Measurements from ENCODE around the gene SORBS2.

Gene SORBS2

GRCh38 chr4:185680617-185681016, 131.4 kb downstream of the SORBS2 start:
- peaks cover 3% of the 10 kb centered on the region; the same call in 1 of the 2 replicates for H3K36me3 ChIP-seq (ENCODE audit: insufficient read depth, low read depth, low read length)
- H3K9me3 ChIP-seq (ENCODE audit: insufficient read depth, low read depth, low read length), result no peaks in the 10 kb centered on the region
- no peak overlapping the region for H3K27ac ChIP-seq (ENCODE audit: low read length)
- H3K4me1 ChIP-seq (ENCODE audit: insufficient read depth, low read length), result no peaks in the 10 kb centered on the region
- H3K9ac ChIP-seq (ENCODE audit: low read depth, low read length), result no peak overlapping the region
- H3K4me3 ChIP-seq (ENCODE audit: low read length), result no peak overlapping the region
- H3K27me3 ChIP-seq (ENCODE audit: insufficient read depth, low read length), result no peaks in the 10 kb centered on the region

GRCh38 chr4:185679523-185679922, 132.5 kb downstream of the SORBS2 start:
- Histone ChIP-seq H3K9ac (ENCODE audit: low read depth, low read length) (no peak overlapping the region), H3K4me1 (ENCODE audit: insufficient read depth, low read length) (no peaks in the 10 kb centered on the region), H3K9me3 (ENCODE audit: insufficient read depth, low read depth, low read length) (no peaks in the 10 kb centered on the region), H3K27me3 (ENCODE audit: insufficient read depth, low read length) (no peaks in the 10 kb centered on the region), H3K36me3 (ENCODE audit: insufficient read depth, low read depth, low read length) (peaks cover 3% of the 10 kb centered on the region; the same call in 1 of the 2 replicates), H3K4me3 (ENCODE audit: low read length) (no peak overlapping the region), H3K27ac (ENCODE audit: low read length) (no peak overlapping the region)

DNA sequence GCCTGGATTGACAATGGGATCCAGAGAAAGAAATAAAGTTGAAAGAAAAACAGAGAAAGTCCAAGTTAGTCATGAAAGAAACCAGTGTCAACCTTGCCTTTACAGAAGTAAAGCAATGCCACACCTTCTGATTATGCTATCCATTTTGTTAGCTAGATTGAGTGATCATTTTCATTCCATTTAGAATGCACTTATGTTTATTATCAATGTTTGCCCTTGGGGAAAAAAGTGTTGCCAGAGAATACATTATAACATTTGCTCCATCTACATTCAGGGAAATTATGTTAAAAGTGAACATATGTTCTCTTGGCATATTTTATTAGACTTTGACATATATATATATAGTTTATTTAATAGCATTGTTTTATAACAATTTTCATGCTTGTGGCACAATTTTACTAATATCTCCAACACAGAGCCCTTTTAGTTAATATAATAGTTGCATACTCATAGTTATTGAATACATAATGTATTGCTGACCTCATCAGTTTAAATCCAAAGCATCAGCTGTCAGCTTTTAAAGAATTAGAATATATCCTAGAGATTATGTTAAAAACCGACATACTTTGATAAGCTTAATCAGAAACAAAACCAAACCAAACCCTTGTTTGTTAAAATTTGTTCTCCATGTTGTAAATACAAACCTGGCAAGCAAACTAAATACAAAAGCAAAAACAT, 134.2 kb downstream of the SORBS2 start:
- H3K27ac ChIP-seq (ENCODE audit: low read length), result no peak overlapping the region
- no peaks in the 10 kb centered on the region for H3K4me1 ChIP-seq (ENCODE audit: insufficient read depth, low read length)
- H3K9me3 ChIP-seq (ENCODE audit: insufficient read depth, low read depth, low read length), result no peaks in the 10 kb centered on the region

GRCh38 chr4:185672618-185673017, 139.4 kb downstream of the SORBS2 start:
- peaks cover 3% of the 10 kb centered on the region; the same call in 1 of the 2 replicates for H3K36me3 ChIP-seq (ENCODE audit: insufficient read depth, low read depth, low read length)
- no peak overlapping the region for H3K9ac ChIP-seq (ENCODE audit: low read depth, low read length)
- H3K4me1 ChIP-seq (ENCODE audit: insufficient read depth, low read length), result no peaks in the 10 kb centered on the region
- H3K9me3 ChIP-seq (ENCODE audit: insufficient read depth, low read depth, low read length), result no peaks in the 10 kb centered on the region
- no peaks in the 10 kb centered on the region for H3K27me3 ChIP-seq (ENCODE audit: insufficient read depth, low read length)
- no peak overlapping the region for H3K4me3 ChIP-seq (ENCODE audit: low read length)
- no peak overlapping the region for H3K27ac ChIP-seq (ENCODE audit: low read length)

More for the DNA sequence above, 134.2 kb downstream of the SORBS2 start:
- Histone ChIP-seq H3K27me3 (ENCODE audit: insufficient read depth, low read length) (no peaks in the 10 kb centered on the region), H3K4me3 (ENCODE audit: low read length) (no peak overlapping the region), H3K36me3 (ENCODE audit: insufficient read depth, low read depth, low read length) (peaks cover 3% of the 10 kb centered on the region; the same call in 1 of the 2 replicates), H3K9ac (ENCODE audit: low read depth, low read length) (no peak overlapping the region)

- H3K9ac ChIP-seq (ENCODE audit: low read depth, low read length), result no peak overlapping the region
- peaks cover 3% of the 10 kb centered on the region; the same call in 1 of the 2 replicates for H3K36me3 ChIP-seq (ENCODE audit: insufficient read depth, low read depth, low read length)
- no peaks in the 10 kb centered on the region for H3K4me1 ChIP-seq (ENCODE audit: insufficient read depth, low read length)
- no peak overlapping the region for H3K4me3 ChIP-seq (ENCODE audit: low read length)
- H3K27ac ChIP-seq (ENCODE audit: low read length), result no peak overlapping the region
- no peaks in the 10 kb centered on the region for H3K9me3 ChIP-seq (ENCODE audit: insufficient read depth, low read depth, low read length)
- no peaks in the 10 kb centered on the region for H3K27me3 ChIP-seq (ENCODE audit: insufficient read depth, low read length)
Observed at GRCh38 chr4:185672151-185672550, 139.8 kb downstream of the SORBS2 start.

DNA sequence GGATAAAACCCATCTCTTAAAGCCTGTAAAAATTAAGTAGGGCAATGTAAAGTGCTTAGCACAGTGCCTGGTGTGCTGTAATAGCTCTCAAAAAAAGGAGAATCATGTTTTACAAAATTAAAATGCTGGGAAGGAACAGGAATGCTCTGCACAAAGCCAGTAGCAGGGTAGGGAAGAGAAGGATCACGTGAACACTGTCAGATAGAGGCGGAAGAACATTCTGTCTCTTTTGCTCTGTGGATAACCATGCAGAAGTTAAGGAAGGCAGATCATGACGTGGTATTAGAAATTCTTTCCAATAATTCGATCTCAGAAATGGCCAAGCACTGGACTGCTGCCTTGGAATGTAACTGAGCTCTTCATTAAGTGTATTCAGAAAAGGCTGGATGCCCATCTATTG, 140.5 kb downstream of the SORBS2 start:
- H3K9me3 ChIP-seq (ENCODE audit: insufficient read depth, low read depth, low read length), result no peaks in the 10 kb centered on the region
- no peaks in the 10 kb centered on the region; the same call in 1 of the 2 replicates for H3K36me3 ChIP-seq (ENCODE audit: insufficient read depth, low read depth, low read length)
- no peaks in the 10 kb centered on the region for H3K27me3 ChIP-seq (ENCODE audit: insufficient read depth, low read length)
- no peak overlapping the region for H3K27ac ChIP-seq (ENCODE audit: low read length)
- H3K4me1 ChIP-seq (ENCODE audit: insufficient read depth, low read length), result no peaks in the 10 kb centered on the region
- H3K4me3 ChIP-seq (ENCODE audit: low read length), result no peak overlapping the region
- no peak overlapping the region for H3K9ac ChIP-seq (ENCODE audit: low read depth, low read length)

GRCh38 chr4:185671066-185671465, 140.9 kb downstream of the SORBS2 start:
- no peak overlapping the region for H3K9ac ChIP-seq (ENCODE audit: low read depth, low read length)
- no peaks in the 10 kb centered on the region for H3K4me1 ChIP-seq (ENCODE audit: insufficient read depth, low read length)
- no peak overlapping the region for H3K27ac ChIP-seq (ENCODE audit: low read length)
- H3K4me3 ChIP-seq (ENCODE audit: low read length), result no peak overlapping the region
- no peaks in the 10 kb centered on the region; the same call in 1 of the 2 replicates for H3K36me3 ChIP-seq (ENCODE audit: insufficient read depth, low read depth, low read length)
- H3K27me3 ChIP-seq (ENCODE audit: insufficient read depth, low read length), result no peaks in the 10 kb centered on the region
- no peaks in the 10 kb centered on the region for H3K9me3 ChIP-seq (ENCODE audit: insufficient read depth, low read depth, low read length)

DNA sequence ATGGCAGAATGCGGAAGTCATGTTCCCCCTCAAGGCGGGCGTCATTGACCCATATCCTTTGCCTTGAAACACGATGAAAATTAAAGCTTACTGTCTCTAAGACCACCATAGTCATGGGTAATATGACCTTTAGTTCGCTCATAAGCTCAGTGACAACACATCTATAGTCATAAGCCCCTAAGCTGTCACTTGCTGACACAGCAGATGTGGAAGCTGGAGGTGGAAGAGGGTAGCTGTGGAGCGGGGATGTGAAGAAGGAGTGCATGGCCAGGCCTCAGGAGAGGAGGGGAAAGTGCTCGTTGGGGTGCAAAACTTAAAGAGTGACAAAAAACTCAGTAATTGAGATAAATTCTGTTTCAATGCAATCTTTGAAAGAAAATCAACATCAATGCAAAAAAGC, 142.7 kb downstream of the SORBS2 start:
- Histone ChIP-seq H3K27me3 (ENCODE audit: insufficient read depth, low read length) (no peaks in the 10 kb centered on the region), H3K36me3 (ENCODE audit: insufficient read depth, low read depth, low read length) (no peaks in the 10 kb centered on the region; the same call in 1 of the 2 replicates), H3K4me1 (ENCODE audit: insufficient read depth, low read length) (no peaks in the 10 kb centered on the region), H3K9ac (ENCODE audit: low read depth, low read length) (no peak overlapping the region), H3K9me3 (ENCODE audit: insufficient read depth, low read depth, low read length) (no peaks in the 10 kb centered on the region), H3K4me3 (ENCODE audit: low read length) (no peak overlapping the region), H3K27ac (ENCODE audit: low read length) (no peak overlapping the region)

DNA sequence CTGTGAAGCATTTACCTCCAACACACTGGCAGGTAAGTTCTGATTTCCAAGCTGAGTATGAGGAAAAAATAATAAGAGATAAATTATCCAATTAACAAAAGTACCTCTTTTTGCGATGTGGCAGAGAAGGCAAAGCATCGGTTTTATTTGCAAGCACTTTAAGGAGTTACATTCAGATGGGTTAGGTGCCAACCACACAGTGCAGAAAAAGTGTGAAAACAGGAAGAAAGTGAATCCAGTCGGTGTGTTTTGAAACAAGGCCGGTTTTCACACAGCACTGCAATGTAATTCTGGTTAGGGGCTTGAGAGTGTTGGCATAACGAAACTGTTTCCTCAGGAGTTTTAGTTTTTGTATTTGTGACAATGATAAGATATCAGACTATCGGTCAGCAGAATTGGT, 145.8 kb downstream of the SORBS2 start:
- no peaks in the 10 kb centered on the region for H3K27me3 ChIP-seq (ENCODE audit: insufficient read depth, low read length)
- H3K27ac ChIP-seq (ENCODE audit: low read length), result no peak overlapping the region
- no peaks in the 10 kb centered on the region for H3K9me3 ChIP-seq (ENCODE audit: insufficient read depth, low read depth, low read length)
- no peak overlapping the region for H3K9ac ChIP-seq (ENCODE audit: low read depth, low read length)
- no peaks in the 10 kb centered on the region for H3K4me1 ChIP-seq (ENCODE audit: insufficient read depth, low read length)
- H3K4me3 ChIP-seq (ENCODE audit: low read length), result no peak overlapping the region
- peaks cover 15% of the 10 kb centered on the region; the same call in 1 of the 2 replicates for H3K36me3 ChIP-seq (ENCODE audit: insufficient read depth, low read depth, low read length)

DNA sequence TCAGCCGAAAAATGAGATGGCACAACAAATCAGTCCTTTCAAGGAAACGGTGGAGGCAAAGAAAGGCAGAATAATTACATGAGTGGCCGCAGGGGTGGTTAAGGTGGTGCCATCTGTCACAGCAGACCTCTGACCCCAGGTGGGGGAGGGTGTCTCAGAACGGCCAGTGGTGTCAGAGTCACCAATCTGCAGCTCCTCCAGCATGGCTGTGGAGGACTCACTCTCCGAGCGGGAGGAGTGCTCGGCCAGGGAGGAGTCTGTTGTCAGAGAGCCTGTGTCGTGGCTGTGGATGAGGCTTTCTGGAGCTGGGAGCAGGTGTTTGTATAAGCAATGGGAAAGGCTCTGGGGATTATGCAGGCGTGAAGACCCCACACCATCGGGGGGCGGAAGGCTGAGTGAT, 146.3 kb downstream of the SORBS2 start:
- Histone ChIP-seq H3K36me3 (ENCODE audit: insufficient read depth, low read depth, low read length) (peaks cover 15% of the 10 kb centered on the region; the same call in 1 of the 2 replicates), H3K9me3 (ENCODE audit: insufficient read depth, low read depth, low read length) (no peaks in the 10 kb centered on the region), H3K9ac (ENCODE audit: low read depth, low read length) (no peak overlapping the region), H3K27me3 (ENCODE audit: insufficient read depth, low read length) (no peaks in the 10 kb centered on the region), H3K4me1 (ENCODE audit: insufficient read depth, low read length) (no peaks in the 10 kb centered on the region), H3K27ac (ENCODE audit: low read length) (no peak overlapping the region), H3K4me3 (ENCODE audit: low read length) (no peak overlapping the region)

DNA sequence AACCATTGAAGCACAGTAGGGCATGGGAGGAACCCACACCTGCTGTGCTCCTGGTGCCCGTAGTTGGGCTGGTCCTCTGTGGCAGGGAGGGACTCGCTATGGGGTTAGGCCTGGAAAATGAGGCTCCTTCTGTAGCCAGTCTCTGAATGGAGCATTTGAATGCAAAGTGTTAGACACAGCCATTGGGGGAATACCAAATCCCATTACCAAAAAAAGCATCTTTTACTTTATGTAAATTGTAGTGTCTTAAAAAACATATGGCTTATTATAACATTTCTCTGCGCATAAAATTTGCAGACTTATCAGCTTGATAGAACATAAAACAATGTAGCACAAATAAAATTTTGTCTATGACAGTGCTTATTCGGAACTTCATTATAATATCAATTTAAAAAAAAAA, 147.5 kb downstream of the SORBS2 start:
- no peaks in the 10 kb centered on the region for H3K9me3 ChIP-seq (ENCODE audit: insufficient read depth, low read depth, low read length)
- H3K27me3 ChIP-seq (ENCODE audit: insufficient read depth, low read length), result no peaks in the 10 kb centered on the region
- H3K36me3 ChIP-seq (ENCODE audit: insufficient read depth, low read depth, low read length), result peaks cover 15% of the 10 kb centered on the region; the same call in 1 of the 2 replicates
- no peaks in the 10 kb centered on the region for H3K4me1 ChIP-seq (ENCODE audit: insufficient read depth, low read length)
- no peak overlapping the region for H3K9ac ChIP-seq (ENCODE audit: low read depth, low read length)
- H3K4me3 ChIP-seq (ENCODE audit: low read length), result no peak overlapping the region
- no peak overlapping the region for H3K27ac ChIP-seq (ENCODE audit: low read length)

DNA sequence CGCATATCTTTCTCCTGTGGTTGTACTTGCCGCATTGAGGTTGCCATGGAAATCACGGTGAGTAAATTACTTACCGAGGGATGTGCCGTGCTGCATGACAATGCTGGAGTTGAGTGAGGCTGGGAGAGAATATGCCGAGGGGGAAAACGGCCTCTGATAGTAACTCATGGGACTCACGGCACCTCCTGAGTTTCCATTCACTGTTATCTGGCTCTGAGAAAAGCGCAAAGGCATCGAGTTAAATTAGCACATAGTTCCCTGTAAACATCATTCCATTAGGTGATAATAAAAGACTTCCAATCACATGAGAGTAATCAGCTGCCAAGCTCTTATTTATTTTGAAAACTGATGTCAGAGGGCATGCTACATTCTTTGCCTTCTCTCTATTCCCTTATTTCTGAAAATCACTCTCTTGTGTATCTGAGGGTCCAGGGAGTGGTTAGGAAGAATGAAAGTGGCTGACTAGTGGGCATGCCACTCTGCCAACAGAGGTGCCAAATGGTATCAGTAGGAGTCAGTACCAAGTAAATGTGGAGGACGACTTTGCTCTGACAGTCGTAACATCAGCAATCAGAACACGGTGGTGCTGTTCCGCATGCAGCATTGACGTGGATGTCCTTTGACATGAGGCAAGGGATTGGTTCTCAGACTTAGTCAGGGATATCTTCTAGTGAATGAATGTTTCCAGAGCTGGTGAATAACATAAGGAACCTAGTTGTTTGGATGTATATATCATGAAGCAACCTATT, 149.8 kb downstream of the SORBS2 start:
- H3K9ac ChIP-seq (ENCODE audit: low read depth, low read length), result no peak overlapping the region
- H3K9me3 ChIP-seq (ENCODE audit: insufficient read depth, low read depth, low read length), result no peaks in the 10 kb centered on the region
- no peak overlapping the region for H3K27ac ChIP-seq (ENCODE audit: low read length)
- H3K4me3 ChIP-seq (ENCODE audit: low read length), result no peak overlapping the region
- H3K36me3 ChIP-seq (ENCODE audit: insufficient read depth, low read depth, low read length), result peaks cover 15% of the 10 kb centered on the region; the same call in 1 of the 2 replicates
- H3K27me3 ChIP-seq (ENCODE audit: insufficient read depth, low read length), result no peaks in the 10 kb centered on the region
- H3K4me1 ChIP-seq (ENCODE audit: insufficient read depth, low read length), result peaks cover 7% of the 10 kb centered on the region

All from iPS-20b (cell line).